GM21576 (cell line): ENCODE data around the gene PEMT.

ENCODE experiments used
- ATAC-seq: cut with Tn5 transposase; IDR thresholded peaks from one replicate; pipeline ENCODE4 v1.9.1; 2021; ENCODE audit warnings: mild to moderate bottlenecking, moderate library complexity; ENCODE audit not compliant: unreplicated experiment

Gene PEMT

GRCh38 chr17:17553217-17554195, 38.0 kb downstream of the PEMT start:
- ATAC-seq: no peak

- no peak for ATAC-seq
Observed at GRCh38 chr17:17552351-17553216, 38.9 kb downstream of the PEMT start.

- ATAC-seq: no peak
Observed at GRCh38 chr17:17551361-17551760, 40.1 kb downstream of the PEMT start.

- no peak for ATAC-seq
Observed at GRCh38 chr17:17549732-17550366, 41.7 kb downstream of the PEMT start.

- no peak for ATAC-seq
Observed at GRCh38 chr17:17548044-17548443, 43.5 kb downstream of the PEMT start.

GRCh38 chr17:17547210-17547764, 44.2 kb downstream of the PEMT start:
- ATAC-seq: no peak

- ATAC-seq: no peak
Observed at GRCh38 chr17:17546399-17547185, 44.9 kb downstream of the PEMT start.

- ATAC-seq: no peak
Observed at GRCh38 chr17:17545984-17546383, 45.5 kb downstream of the PEMT start.

GRCh38 chr17:17545031-17545820, 46.3 kb downstream of the PEMT start:
- ATAC-seq: no peak

- no peak for ATAC-seq
Observed at GRCh38 chr17:17542906-17543635, 48.4 kb downstream of the PEMT start.

- no peak for ATAC-seq
Observed at GRCh38 chr17:17541640-17542001, 49.9 kb downstream of the PEMT start.

- ATAC-seq: no peak
Observed at GRCh38 chr17:17540935-17541639, 50.4 kb downstream of the PEMT start.

GRCh38 chr17:17540278-17540906, 51.1 kb downstream of the PEMT start:
- no peak for ATAC-seq

- no peak for ATAC-seq
Observed at GRCh38 chr17:17539591-17539990, 51.9 kb downstream of the PEMT start.

- no peak for ATAC-seq
Observed at GRCh38 chr17:17538417-17539391, 52.8 kb downstream of the PEMT start.

- ATAC-seq: no peak
Observed at GRCh38 chr17:17537311-17538099, 54.0 kb downstream of the PEMT start.
